ENCODE results near the gene ZNF410. TPM values are rescaled to one million over a fixed set of nuclear protein-coding genes. Genes with fewer than 3 reads are reported as not detected.

Gene ZNF410
- total and polyA plus RNA-seq, 8 donors, result 13.3 to 24.2 (median 15.9) TPM

- FAIRE-seq, result no peak
- H3K9me3 ChIP-seq, result no peaks in the 10 kb centered on the region
Measured at GRCh38 chr14:73873660-73874059, 13.0 kb upstream of the ZNF410 start.

GRCh38 chr14:73877790-73878189 lies 8.9 kb upstream of the ZNF410 start:
- Histone ChIP-seq H3K27me3 (no peaks in the 10 kb centered on the region), H3K36me3 (no peaks in the 10 kb centered on the region), H3K4me3 (no peak overlapping the region), H3K4me1 (no peaks in the 10 kb centered on the region), H3K9me3 (no peaks in the 10 kb centered on the region), H3K27ac (no peak overlapping the region)
- no peak for FAIRE-seq
- intact Hi-C loops (cut with DNase I), result no loop called here
- no peak for DNase-seq
- TF ChIP-seq CTCF (IDR thresholded peaks at IDR 0.05), result no peak
- no peak for ATAC-seq
- 86 to 92% methylated on average over 3 of the region's 3 CpGs for WGBS, 2 donors

More at GRCh38 chr14:73873660-73874059, 13.0 kb upstream of the ZNF410 start:
- Histone ChIP-seq H3K36me3 (no peaks in the 10 kb centered on the region), H3K27me3 (no peaks in the 10 kb centered on the region), H3K4me1 (no peaks in the 10 kb centered on the region), H3K4me3 (no peak overlapping the region), H3K27ac (no peak overlapping the region)
- intact Hi-C loops (cut with DNase I), result no loop called here
- ATAC-seq (no peak), DNase-seq (no peak)
- TF ChIP-seq CTCF (IDR thresholded peaks at IDR 0.05), result no peak
- 73 to 77% methylated on average over 3 of the region's 3 CpGs for WGBS, 2 donors

GRCh38 chr14:73878436-73878835 lies 8.2 kb upstream of the ZNF410 start:
- no peak for DNase-seq
- TF ChIP-seq CTCF (IDR thresholded peaks at IDR 0.05), result no peak
- 91% methylated on average over 6 of the region's 6 CpGs for WGBS, 2 donors

GRCh38 chr14:73879027-73879426 lies 7.6 kb upstream of the ZNF410 start:
- Histone ChIP-seq H3K27me3 (no peaks in the 10 kb centered on the region), H3K4me1 (no peaks in the 10 kb centered on the region), H3K36me3 (no peaks in the 10 kb centered on the region), H3K27ac (no peak overlapping the region), H3K4me3 (no peak overlapping the region), H3K9me3 (no peaks in the 10 kb centered on the region)
- ATAC-seq (no peak), FAIRE-seq (no peak), DNase-seq (no peak)
- intact Hi-C loops (cut with DNase I), result no loop called here
- 46 to 51% methylated on average over 1 of the region's 1 CpG for WGBS, 2 donors
- no peak for TF ChIP-seq CTCF (IDR thresholded peaks at IDR 0.05)

More at GRCh38 chr14:73878436-73878835, 8.2 kb upstream of the ZNF410 start:
- FAIRE-seq (no peak), ATAC-seq (no peak)
- intact Hi-C loops (cut with DNase I), result no loop called here
- Histone ChIP-seq H3K27ac (no peak overlapping the region), H3K9me3 (no peaks in the 10 kb centered on the region), H3K4me3 (no peak overlapping the region), H3K4me1 (no peaks in the 10 kb centered on the region), H3K36me3 (no peaks in the 10 kb centered on the region), H3K27me3 (no peaks in the 10 kb centered on the region)

GRCh38 chr14:73884438-73885190 lies 2.0 kb upstream of the ZNF410 start:
- intact Hi-C loops (cut with DNase I), result no loop called here
- H3K9me3 ChIP-seq, result no peaks in the 10 kb centered on the region
- H3K36me3 ChIP-seq, result no peaks in the 10 kb centered on the region
- DNase-seq (no peak), ATAC-seq (no peak), FAIRE-seq (peak; percentile 9)
- no peak overlapping the region for H3K4me3 ChIP-seq
- peaks cover 3 to 19% (median 9%) of the 10 kb centered on the region in 3 donors for H3K4me1 ChIP-seq
- no peaks in the 10 kb centered on the region for H3K27me3 ChIP-seq
- no peak overlapping the region for H3K27ac ChIP-seq
- no peak for TF ChIP-seq CTCF (IDR thresholded peaks at IDR 0.05)
- WGBS, 2 donors, result 81 to 88% methylated on average over 8 of the region's 8 CpGs

Data from pancreas (tissue), 10 donors.